Spinal cord (tissue), 10 donors: ENCODE data around the gene OLFM1. TPM values are rescaled to one million over a fixed set of nuclear protein-coding genes. Genes with fewer than 3 reads are reported as not detected.
"Not testable (repeated sequence)": the region's sequence is repeated elsewhere in the genome, so short reads cannot be mapped to it uniquely, and the experiment has no call there.

ENCODE experiments used
- DNase-seq, 6 donors: peaks; one replicate each; pipeline versions ENCODE4 v3.0.0 to v3.0.0-alpha.2; 2013 to 2015; ENCODE audit warnings: low spot score in 6 of 6, low read depth in 4 of 6
- H3K27ac ChIP-seq: one replicate; pipeline ENCODE4 v1.5.1; 2013; ENCODE audit warnings: low read depth, low read length, control low read depth
- H3K27me3 ChIP-seq: one replicate; pipeline ENCODE4 v1.6.1; 2013; ENCODE audit warnings: low read length; ENCODE audit not compliant: control insufficient read depth, insufficient read depth
- H3K36me3 ChIP-seq: one replicate; pipeline ENCODE4 v1.6.1; 2013; ENCODE audit warnings: low read length; ENCODE audit not compliant: control insufficient read depth, insufficient read depth
- H3K4me1 ChIP-seq: one replicate; pipeline ENCODE4 v1.6.1; 2013; ENCODE audit warnings: low read length; ENCODE audit not compliant: control insufficient read depth, insufficient read depth
- H3K4me3 ChIP-seq: one replicate; pipeline ENCODE4 v1.5.1; 2013; ENCODE audit warnings: low read depth, low read length, control low read depth
- H3K9me3 ChIP-seq: one replicate; pipeline ENCODE4 v1.6.1; 2013; ENCODE audit warnings: low read length; ENCODE audit not compliant: control insufficient read depth, insufficient read depth
- WGBS: methylation state at CpG from one replicate; pipeline ENCODE4 v1.1.5; 2013; ENCODE audit warnings: missing lambda C conversion rate; ENCODE audit not compliant: insufficient coverage; 5-methylcytosine and 5-hydroxymethylcytosine counted together
- polyA plus RNA-seq, 2 donors: library from polyadenylated mRNA; unstranded; fragments of 120-200 nt; gene quantifications; one replicate each; pipeline ENCODE4 v1.2.1, GENCODE V29; 2013; ENCODE audit not compliant: insufficient read length in 2 of 2
- total RNA-seq, 2 donors: library from RNA; depleted of rRNA in 1 of 2; stranded (reverse); fragments of 120-200 nt in 1 of 2; fragments of >200 nt in 1 of 2; gene quantifications; one replicate each; pipeline versions ENCODE4 v1.2.3 to v1.2.4, GENCODE V29; 2013 to 2014
- donor health status: healthy.

OLFM1 gene
- total and polyA plus RNA-seq, 4 donors: 52.5 to 321 (median 205) TPM

- Histone ChIP-seq H3K4me3 (no peak overlapping the region), H3K27ac (no peak overlapping the region), H3K4me1 (peaks cover 21% of the 10 kb centered on the region), H3K9me3 (no peaks in the 10 kb centered on the region), H3K36me3 (no peaks in the 10 kb centered on the region), H3K27me3 (no peaks in the 10 kb centered on the region)
- WGBS: 80% methylated on average over 5 of the region's 5 CpGs
- DNase-seq: no peak
Observed at GRCh38 chr9:135053133-135053532, 34.3 kb upstream of the OLFM1 start.

GRCh38 chr9:135055181-135055580 is 32.3 kb upstream of the OLFM1 start:
- Histone ChIP-seq H3K4me3 (no peak overlapping the region), H3K27ac (no peak overlapping the region), H3K4me1 (peaks cover 5% of the 10 kb centered on the region), H3K27me3 (no peaks in the 10 kb centered on the region), H3K9me3 (no peaks in the 10 kb centered on the region), H3K36me3 (no peaks in the 10 kb centered on the region)
- DNase-seq: no peak
- WGBS: 60% methylated on average over 1 of the region's 3 CpGs

GRCh38 chr9:135056541-135056940 is 30.9 kb upstream of the OLFM1 start:
- Histone ChIP-seq H3K9me3 (no peaks in the 10 kb centered on the region), H3K4me1 (no peaks in the 10 kb centered on the region), H3K27ac (no peak overlapping the region), H3K27me3 (no peaks in the 10 kb centered on the region), H3K4me3 (no peak overlapping the region), H3K36me3 (no peaks in the 10 kb centered on the region)
- WGBS: no CpG with 5 or more reads among the region's 3 CpGs
- no peak for DNase-seq

GRCh38 chr9:135060461-135061116 is 26.9 kb upstream of the OLFM1 start:
- no peaks in the 10 kb centered on the region for H3K4me1 ChIP-seq
- 62% methylated on average over 4 of the region's 5 CpGs for WGBS
- no peaks in the 10 kb centered on the region for H3K27me3 ChIP-seq
- no peak for DNase-seq
- H3K36me3 ChIP-seq: no peaks in the 10 kb centered on the region
- H3K4me3 ChIP-seq: no peak overlapping the region
- H3K9me3 ChIP-seq: no peaks in the 10 kb centered on the region
- no peak overlapping the region for H3K27ac ChIP-seq

- no peaks in the 10 kb centered on the region for H3K4me1 ChIP-seq
- H3K27me3 ChIP-seq: no peaks in the 10 kb centered on the region
- no peaks in the 10 kb centered on the region for H3K36me3 ChIP-seq
- 81% methylated on average over 12 of the region's 12 CpGs for WGBS
- no peaks in the 10 kb centered on the region for H3K9me3 ChIP-seq
- H3K4me3 ChIP-seq: no peak overlapping the region
- no peak overlapping the region for H3K27ac ChIP-seq
- no peak for DNase-seq
Observed at GRCh38 chr9:135061441-135061840, 26.0 kb upstream of the OLFM1 start.

GRCh38 chr9:135062254-135062653 is 25.2 kb upstream of the OLFM1 start:
- Histone ChIP-seq H3K36me3 (no peaks in the 10 kb centered on the region), H3K27me3 (no peaks in the 10 kb centered on the region), H3K4me1 (no peaks in the 10 kb centered on the region), H3K27ac (no peak overlapping the region), H3K9me3 (no peaks in the 10 kb centered on the region), H3K4me3 (no peak overlapping the region)
- DNase-seq: no peak
- WGBS: 71% methylated on average over 1 of the region's 5 CpGs

- not testable (repeated sequence) for H3K4me3 ChIP-seq, DNase-seq, H3K27ac ChIP-seq, H3K4me1 ChIP-seq, H3K9me3 ChIP-seq, H3K36me3 ChIP-seq, H3K27me3 ChIP-seq
- WGBS: 78% methylated on average over 4 of the region's 4 CpGs
Observed at GRCh38 chr9:135063466-135063865, 24.0 kb upstream of the OLFM1 start.

- WGBS: 74% methylated on average over 4 of the region's 4 CpGs
- not testable (repeated sequence) for H3K4me1 ChIP-seq, H3K27me3 ChIP-seq, H3K4me3 ChIP-seq, H3K36me3 ChIP-seq, H3K27ac ChIP-seq, DNase-seq, H3K9me3 ChIP-seq
Observed at GRCh38 chr9:135063888-135064287, 23.6 kb upstream of the OLFM1 start.

GRCh38 chr9:135065151-135065550 is 22.3 kb upstream of the OLFM1 start:
- DNase-seq: no peak
- no peak overlapping the region for H3K27ac ChIP-seq
- no peak overlapping the region for H3K4me3 ChIP-seq
- no peaks in the 10 kb centered on the region for H3K27me3 ChIP-seq
- H3K9me3 ChIP-seq: no peaks in the 10 kb centered on the region
- peaks cover 17% of the 10 kb centered on the region for H3K4me1 ChIP-seq
- whole genome bisulfite sequencing: 85% methylated on average over 4 of the region's 4 CpGs
- H3K36me3 ChIP-seq: no peaks in the 10 kb centered on the region

- Histone ChIP-seq H3K4me3 (no peak overlapping the region), H3K27me3 (no peaks in the 10 kb centered on the region), H3K9me3 (no peaks in the 10 kb centered on the region), H3K27ac (no peak overlapping the region), H3K4me1 (peaks cover 24% of the 10 kb centered on the region), H3K36me3 (no peaks in the 10 kb centered on the region)
- WGBS: 64% methylated on average over 4 of the region's 4 CpGs
- DNase-seq: no peak
Observed at GRCh38 chr9:135065804-135066203, 21.7 kb upstream of the OLFM1 start.
